HG03378 (cell line): ENCODE results near the gene ZNF407.
A peak's percentile ranks its signal among the peaks of the same experiment; 100 is the strongest.

Source experiments
- ATAC-seq: cut with Tn5 transposase; IDR thresholded peaks from one replicate; pipeline ENCODE4 v1.9.1; 2021; ENCODE audit warnings: mild to moderate bottlenecking, moderate library complexity; ENCODE audit not compliant: unreplicated experiment

ZNF407 gene

GRCh38 chr18:74715865-74716712, 118.4 kb downstream of the ZNF407 start:
- ATAC-seq: no peak

GRCh38 chr18:74718312-74718711, 120.6 kb downstream of the ZNF407 start:
- ATAC-seq: no peak

GRCh38 chr18:74722237-74722636, 124.6 kb downstream of the ZNF407 start:
- no peak for ATAC-seq

GRCh38 chr18:74724186-74724585, 126.5 kb downstream of the ZNF407 start:
- no peak for ATAC-seq

- no peak for ATAC-seq
Measured at GRCh38 chr18:74725690-74726089, 128.0 kb downstream of the ZNF407 start.

DNA sequence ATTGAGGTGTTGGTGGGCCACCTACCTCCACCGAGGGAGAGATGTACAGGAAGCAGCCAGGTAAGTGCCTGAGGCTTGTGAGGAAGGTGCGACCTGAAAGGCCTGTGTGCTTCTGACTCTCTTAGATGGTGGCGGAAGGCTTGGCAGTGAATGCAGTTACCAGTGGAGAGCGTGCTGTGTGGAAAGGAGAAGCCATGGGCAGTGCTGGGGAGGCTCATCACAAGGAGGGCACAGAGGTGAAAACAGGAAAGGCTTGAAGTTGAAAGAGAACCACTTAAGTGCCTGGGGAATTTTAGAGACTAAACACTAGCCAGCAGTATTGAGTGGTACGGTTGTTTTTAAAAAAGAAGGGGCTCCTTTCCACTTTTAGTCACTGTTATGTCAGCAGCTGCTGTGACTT, 130.9 kb downstream of the ZNF407 start:
- no peak for ATAC-seq

GRCh38 chr18:74731097-74731496, 133.4 kb downstream of the ZNF407 start:
- ATAC-seq: no peak

- no peak for ATAC-seq
Measured at GRCh38 chr18:74732380-74732779, 134.7 kb downstream of the ZNF407 start.

GRCh38 chr18:74733598-74733997, 135.9 kb downstream of the ZNF407 start:
- no peak for ATAC-seq

- no peak for ATAC-seq
Measured at GRCh38 chr18:74734013-74734444, 136.4 kb downstream of the ZNF407 start.

GRCh38 chr18:74739926-74740325, 142.3 kb downstream of the ZNF407 start:
- ATAC-seq: no peak

- no peak for ATAC-seq
Measured at GRCh38 chr18:74742573-74743243, 145.0 kb downstream of the ZNF407 start.

DNA sequence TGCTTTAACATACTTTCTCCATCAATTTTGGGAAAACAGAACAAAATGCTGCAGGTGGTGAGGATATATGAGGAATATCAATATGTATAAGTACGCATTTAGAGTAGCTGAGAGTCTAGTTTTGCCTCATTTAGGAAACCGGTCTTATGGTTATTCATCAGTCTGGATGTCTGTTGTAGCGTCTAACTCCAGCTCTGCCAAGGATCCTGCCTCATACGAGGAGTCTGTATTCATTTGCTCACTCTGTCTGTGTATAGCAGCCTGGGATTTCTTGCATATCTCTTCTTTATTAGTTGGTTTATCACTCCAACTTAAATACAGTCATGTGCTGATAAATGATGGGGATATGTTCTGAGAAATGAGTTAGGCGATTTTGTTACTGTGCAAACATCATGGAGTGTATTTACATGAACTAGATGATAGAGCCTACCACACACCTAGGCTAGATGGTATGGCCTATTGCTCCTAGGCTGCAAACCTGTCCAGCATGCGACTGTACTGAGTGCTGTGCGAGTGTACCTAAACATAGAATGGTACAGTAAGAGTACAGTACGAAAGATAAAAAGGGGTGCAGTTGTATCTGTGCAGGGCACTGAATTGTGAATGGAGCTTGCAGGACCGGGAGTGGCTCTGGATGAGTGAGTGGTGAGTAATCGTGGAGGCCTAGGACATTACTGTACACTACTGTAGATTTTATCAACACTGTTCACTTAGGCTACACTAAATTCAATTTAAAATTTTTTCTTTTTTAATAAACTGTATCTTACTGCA, 148.1 kb downstream of the ZNF407 start:
- no peak for ATAC-seq

GRCh38 chr18:74748809-74749208, 151.1 kb downstream of the ZNF407 start:
- no peak for ATAC-seq

DNA sequence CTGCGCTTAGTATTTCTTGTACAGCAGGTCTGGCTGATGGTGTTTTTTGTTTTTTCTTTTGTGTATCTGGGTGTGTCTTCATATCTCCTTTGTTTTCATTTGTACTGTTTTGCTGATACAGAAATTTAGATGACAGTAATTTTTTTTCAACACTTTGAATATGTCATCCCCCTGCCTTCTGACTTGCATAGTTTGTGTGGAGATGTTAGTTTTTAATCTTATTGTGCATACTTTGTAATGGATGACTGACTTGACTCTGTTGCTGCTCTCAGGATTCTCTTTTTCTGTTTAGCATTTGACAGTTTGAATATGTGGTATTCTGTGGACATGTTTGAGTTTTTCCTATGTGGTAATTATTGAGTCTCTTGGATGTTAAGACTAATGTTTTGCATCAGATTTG, 161.3 kb downstream of the ZNF407 start:
- no peak for ATAC-seq

DNA sequence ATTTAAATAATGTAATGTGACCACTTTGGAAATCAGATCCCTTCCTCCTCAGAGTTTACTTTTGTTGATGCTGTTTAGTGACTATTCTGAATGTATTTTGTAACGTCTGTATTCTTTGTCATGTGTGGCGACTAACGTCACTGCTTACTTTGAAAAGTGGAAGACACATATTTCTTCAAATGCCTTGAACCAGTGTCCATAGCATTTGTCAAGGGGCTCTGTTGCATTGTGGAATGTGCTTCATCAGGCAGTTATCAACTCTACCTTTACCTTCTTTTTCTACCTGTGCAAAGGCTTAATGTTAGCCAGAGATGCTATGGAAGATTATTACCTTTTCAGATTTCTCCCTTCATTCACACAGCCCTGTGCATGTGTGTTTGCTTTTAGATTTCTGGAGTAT, 162.4 kb downstream of the ZNF407 start:
- ATAC-seq: no peak

DNA sequence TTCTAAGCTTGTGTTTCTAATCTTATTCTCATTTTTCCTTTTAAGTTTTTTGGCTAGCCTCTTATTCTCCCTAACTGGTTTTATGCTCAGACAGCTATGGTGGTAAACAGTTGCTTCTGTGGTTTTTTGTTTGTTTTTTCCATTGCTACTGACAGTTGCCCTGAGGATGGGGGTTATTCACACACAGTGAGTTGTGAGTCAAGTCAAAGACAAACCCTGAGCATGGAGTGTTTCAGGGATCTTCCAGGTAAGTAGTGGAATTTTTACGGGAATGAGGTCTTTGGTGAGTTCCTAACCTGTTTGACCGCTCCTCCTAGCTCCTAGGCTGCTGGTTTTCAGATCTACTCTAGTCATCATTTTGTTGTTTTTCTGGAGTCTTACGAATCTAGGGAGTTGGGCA, 162.8 kb downstream of the ZNF407 start:
- no peak for ATAC-seq

- no peak for ATAC-seq
Measured at GRCh38 chr18:74766251-74766650, 168.6 kb downstream of the ZNF407 start.

DNA sequence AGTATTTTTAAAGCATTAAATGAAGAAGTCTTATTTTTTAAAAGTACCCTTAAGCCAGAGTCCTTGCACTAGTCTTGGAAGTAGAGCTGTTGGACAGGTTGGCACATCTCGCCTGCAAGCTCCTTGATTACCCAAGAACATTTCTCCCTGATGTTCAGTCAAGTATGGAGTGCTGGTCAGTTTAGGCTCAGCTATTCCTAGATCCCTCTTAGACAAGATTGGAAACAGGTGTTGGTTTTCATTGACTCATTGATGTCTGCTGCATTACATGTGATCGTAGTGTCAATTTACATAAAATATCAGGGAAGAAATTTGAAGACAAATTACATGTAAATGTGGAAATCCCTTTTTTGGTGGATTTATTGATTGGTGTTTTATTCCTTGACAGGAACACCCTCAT, 170.4 kb downstream of the ZNF407 start:
- no peak for ATAC-seq

- peak; percentile 97 for ATAC-seq
Measured at GRCh38 chr18:74773171-74773624, 175.5 kb downstream of the ZNF407 start.

DNA sequence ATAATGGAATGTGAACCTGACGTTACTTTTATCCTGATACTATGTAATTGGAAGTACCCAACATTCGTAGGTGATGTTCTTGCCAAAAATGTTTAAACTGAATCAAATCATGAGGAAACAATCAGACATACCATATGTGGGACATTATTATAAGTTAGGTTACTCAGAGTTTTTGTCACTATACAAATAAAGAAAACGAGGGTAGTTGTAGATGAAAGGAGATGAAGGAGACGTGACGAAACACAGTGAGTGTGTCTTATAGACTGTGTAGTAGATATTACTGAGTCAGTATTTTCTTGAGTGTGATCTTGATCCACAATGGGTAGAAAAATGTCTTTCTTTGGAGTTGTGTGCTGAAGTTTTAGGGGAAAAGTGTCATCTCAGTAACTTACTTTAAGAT, 176.8 kb downstream of the ZNF407 start:
- ATAC-seq: no peak
